GM19438 (cell line): ENCODE measurements around the gene SERPINB12.

Source experiments
- ATAC-seq: cut with Tn5 transposase; IDR thresholded peaks from one replicate; pipeline ENCODE4 v1.9.1; 2021; ENCODE audit warnings: low read depth; ENCODE audit not compliant: unreplicated experiment

Gene SERPINB12

GRCh38 chr18:63592471-63592870, 50.3 kb downstream of the SERPINB12 start:
- no peak for ATAC-seq

GRCh38 chr18:63596964-63597363, 54.8 kb downstream of the SERPINB12 start:
- ATAC-seq, result no peak

- no peak for ATAC-seq
Observed at GRCh38 chr18:63603355-63603754, 61.2 kb downstream of the SERPINB12 start.

- ATAC-seq, result peak; percentile 94
Observed at GRCh38 chr18:63603772-63604171, 61.6 kb downstream of the SERPINB12 start.

GRCh38 chr18:63604791-63605567, 62.8 kb downstream of the SERPINB12 start:
- ATAC-seq, result no peak

- ATAC-seq, result no peak
Observed at GRCh38 chr18:63606526-63606925, 64.4 kb downstream of the SERPINB12 start.

- ATAC-seq, result no peak
Observed at GRCh38 chr18:63613420-63613819, 71.3 kb downstream of the SERPINB12 start.

GRCh38 chr18:63617049-63617914, 75.1 kb downstream of the SERPINB12 start:
- no peak for ATAC-seq

GRCh38 chr18:63617915-63618234, 75.7 kb downstream of the SERPINB12 start:
- no peak for ATAC-seq
